Heart right ventricle (tissue), 16 donors: ENCODE measurements around the gene OTOG. TPM values are rescaled to one million over a fixed set of nuclear protein-coding genes. Genes with fewer than 3 reads are reported as not detected.

Experiments used
- ATAC-seq, 8 donors: fragments of 200-7000 bp; cut with Tn5 transposase; one replicate each; pipeline ENCODE4 v1.9.1; 2020; ENCODE audit warnings: mild to moderate bottlenecking in 8 of 8, moderate library complexity in 8 of 8, moderate number of reproducible peaks in 1 of 8
- DNase-seq, 2 donors: peaks; one replicate each; pipeline ENCODE4 v3.0.0-alpha.2; 2020
- H3K27ac ChIP-seq, 10 donors: fragments of 200-600 bp; sonication (generic) in 2 of 10; one replicate each; pipeline versions ENCODE4 v1.5.0 to v1.8.0; 2020 to 2022; ENCODE audit warnings: mild to moderate bottlenecking in 3 of 10
- H3K27me3 ChIP-seq, 7 donors: fragments of 200-600 bp; one replicate each; pipeline ENCODE4 v1.8.0; 2021 to 2022; ENCODE audit warnings: mild to moderate bottlenecking in 2 of 7
- H3K36me3 ChIP-seq, 9 donors: fragments of 200-600 bp; sonication (generic) in 1 of 9; one replicate each; pipeline versions ENCODE4 v1.5.0 to v1.8.0; 2020 to 2022; ENCODE audit warnings: mild to moderate bottlenecking in 2 of 9
- H3K4me1 ChIP-seq, 9 donors: fragments of 200-600 bp; sonication (generic) in 1 of 9; one replicate each; pipeline versions ENCODE4 v1.5.0 to v1.8.0; 2020 to 2022; ENCODE audit warnings: mild to moderate bottlenecking in 4 of 9
- H3K4me3 ChIP-seq, 10 donors: fragments of 200-600 bp; sonication (generic) in 2 of 10; one replicate each; pipeline versions ENCODE4 v1.5.0 to v1.8.0; 2020 to 2022; ENCODE audit warnings: mild to moderate bottlenecking in 7 of 10, moderate library complexity in 2 of 10
- H3K9me3 ChIP-seq, 11 donors: fragments of 200-600 bp in 10 of 11; sonication (generic) in 2 of 11; one replicate each; pipeline versions ENCODE4 v1.5.0 to v1.8.0; 2013 to 2022; ENCODE audit warnings: mild to moderate bottlenecking in 2 of 11, control low read depth in 1 of 11, moderate library complexity in 1 of 11
- CTCF ChIP-seq, 9 donors: fragments of 200-600 bp; sonication (generic) in 2 of 9; IDR thresholded peaks; one replicate each; pipeline versions ENCODE4 v1.5.0 to v1.8.0; 2021 to 2022; ENCODE audit warnings: antibody characterized with exemption in 9 of 9, mild to moderate bottlenecking in 5 of 9, moderate library complexity in 1 of 9
- WGBS, 2 donors: extraction: QIAGEN DNeasy Blood & Tissue Kit; methylation state at CpG; one replicate each; pipeline ENCODE4 v1.1.7; 2013; ENCODE audit warnings: inconsistent platforms in 1 of 2; 5-methylcytosine and 5-hydroxymethylcytosine counted together
- intact Hi-C, 10 donors: fragments of 100-400 bp; cut with DNase I; formaldehyde crosslinking; loops; one replicate each; pipeline versions ENCODE4 v1.11.1 to v1.14.2; 2022
- polyA plus RNA-seq, 2 donors: library from polyadenylated mRNA; stranded (reverse); fragments of 200-250 nt; gene quantifications; one replicate each; pipeline ENCODE4 v1.2.3, GENCODE V29; 2013
- total RNA-seq, 10 donors: library from RNA; stranded (reverse); fragmentation: NEBNext Ultra II Directional in 3 of 10; extraction: Animal tissue kit (Norgen Biotek cat#: 25700) in 3 of 10; gene quantifications; one replicate each; pipeline versions ENCODE4 v1.2.1 to v1.2.4, GENCODE V29; 2021 to 2023
- donor health status: Arrhythmogenic right ventricular cardiomyopathy.
- donor health status: ischemic (EF 13 %, LVEDD 7.1; RV severe dilation, severe dysfunction).
- donor health status: healthy with polysubstance abuse.
- donor health status: DM: no; HTN: yes; CAD: no.
- donor health status: DM: no; HTN: no; CAD: no.
- donor health status: ischemic (EF 25% LVEDD 6.9; RV normal size, moderate dysfunction).
- donor health status: ischemic (EF 25% LVEDD 5.7; RV mildly dilated, moderate dysfunction).
- donor health status: healthy.
- donor health status: DM: yes; HTN: yes; CAD: no.
- donor health status: Ischemic cardiomyopathy.
- donor health status: ischemic (EF 35%, LVEDD 5.7; RV mildly dilated, moderate dysfunction).
- donor health status: nonischemic (EF 11% LVEDD 7.7; RV severe dilation, severe dysfunction).
- donor health status: DM: yes; HTN: yes; CAD: no.
- donor health status: PGD.
- donor health status: ischemic (EF 29% LVEDD 5.4; RV normal size, mild dysfunction).
- donor health status: nonischemic (EF 23%, LVEDD 6.1; RV moderate dilation, normal function).

The OTOG gene
- total and polyA plus RNA-seq, 12 donors = not detected

- ATAC-seq (no peak), DNase-seq (no peak)
- no peak for TF ChIP-seq CTCF (IDR thresholded peaks at IDR 0.05)
- H3K36me3 ChIP-seq = no peaks in the 10 kb centered on the region
- peaks cover 0 to 12% (median 6%) of the 10 kb centered on the region in 7 donors for H3K27me3 ChIP-seq
- peaks cover 0 to 4% (median 0%) of the 10 kb centered on the region in 9 donors for H3K4me1 ChIP-seq
- no peak overlapping the region for H3K4me3 ChIP-seq
- 86 to 87% methylated on average over 11 of the region's 11 CpGs for WGBS, 2 donors
- H3K9me3 ChIP-seq = no peaks in the 10 kb centered on the region
- H3K27ac ChIP-seq = no peak overlapping the region
- intact Hi-C loops = loop anchor here in 6 of 10 donors (2.0 to 10.0 kb wide), 5 partner anchors 112 to 380 kb away; partner anchors contain the start of gene MYOD1 (in 1 of the 6)
Measured at GRCh38 chr11:17602105-17603001, 55.3 kb downstream of the OTOG start.

GRCh38 chr11:17603056-17603825 is 56.2 kb downstream of the OTOG start:
- intact Hi-C loops = loop anchor here in 6 of 10 donors (2.0 to 10.0 kb wide), 5 partner anchors 112 to 379 kb away; partner anchors contain the start of gene MYOD1 (in 1 of the 6)

GRCh38 chr11:17604201-17604914 is 57.3 kb downstream of the OTOG start:
- Histone ChIP-seq H3K4me3 (no peak overlapping the region), H3K27ac (no peak overlapping the region), H3K9me3 (no peaks in the 10 kb centered on the region), H3K4me1 (peaks cover 0 to 4% (median 0%) of the 10 kb centered on the region in 9 donors), H3K36me3 (no peaks in the 10 kb centered on the region), H3K27me3 (peaks cover 0 to 13% (median 2%) of the 10 kb centered on the region in 7 donors)
- intact Hi-C loops = loop anchor here in 6 of 10 donors (2.0 to 10.0 kb wide), 5 partner anchors 110 to 378 kb away; partner anchors contain the start of gene MYOD1 (in 1 of the 6)
- 81 to 82% methylated on average over 13 of the region's 13 CpGs for WGBS, 2 donors
- TF ChIP-seq CTCF (IDR thresholded peaks at IDR 0.05) = no peak
- DNase-seq = no peak
- no peak for ATAC-seq

More at GRCh38 chr11:17603056-17603825, 56.2 kb downstream of the OTOG start:
- Histone ChIP-seq H3K36me3 (no peaks in the 10 kb centered on the region), H3K27me3 (peaks cover 0 to 13% (median 6%) of the 10 kb centered on the region in 7 donors), H3K4me1 (peaks cover 0 to 4% (median 0%) of the 10 kb centered on the region in 9 donors), H3K9me3 (no peaks in the 10 kb centered on the region), H3K4me3 (no peak overlapping the region), H3K27ac (no peak overlapping the region)
- no peak for ATAC-seq
- 71 to 80% methylated on average over 10 of the region's 10 CpGs for WGBS, 2 donors
- no peak for TF ChIP-seq CTCF (IDR thresholded peaks at IDR 0.05)
- no peak for DNase-seq
